Measurements from ENCODE around the gene WFIKKN1.
A peak's percentile ranks its signal among the peaks of the same experiment; 100 is the strongest.

The WFIKKN1 gene

DNA sequence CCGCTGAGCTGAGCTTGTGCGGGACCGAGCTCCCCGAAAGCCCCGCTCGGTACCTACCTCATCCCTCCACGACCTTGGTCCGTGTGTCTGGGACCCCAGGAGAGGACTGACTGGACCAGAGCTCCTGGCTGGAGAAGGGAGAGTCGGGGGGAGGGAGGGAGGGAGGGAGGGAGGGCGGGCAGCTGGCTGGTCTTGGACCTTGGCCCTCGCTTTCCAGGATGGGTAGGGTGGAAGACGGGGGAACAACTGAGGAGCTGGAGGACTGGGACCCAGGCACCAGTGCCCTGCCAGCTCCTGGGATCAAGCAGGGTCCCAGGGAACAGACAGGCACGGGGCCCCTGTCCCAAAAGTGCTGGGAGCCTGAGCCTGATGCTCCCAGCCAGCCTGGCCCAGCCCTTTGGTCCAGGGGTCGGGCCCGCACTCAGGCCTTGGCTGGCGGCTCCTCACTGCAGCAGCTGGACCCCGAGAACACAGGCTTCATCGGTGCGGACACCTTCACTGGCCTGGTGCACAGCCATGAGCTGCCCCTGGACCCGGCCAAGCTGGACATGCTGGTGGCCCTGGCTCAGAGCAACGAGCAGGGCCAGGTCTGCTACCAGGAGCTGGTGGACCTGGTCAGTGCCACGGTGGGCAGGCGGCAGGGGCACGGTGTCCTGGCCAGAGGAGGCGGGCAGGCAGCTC, 45.2 kb downstream of the WFIKKN1 start:
- DNase-seq = no peak

DNA sequence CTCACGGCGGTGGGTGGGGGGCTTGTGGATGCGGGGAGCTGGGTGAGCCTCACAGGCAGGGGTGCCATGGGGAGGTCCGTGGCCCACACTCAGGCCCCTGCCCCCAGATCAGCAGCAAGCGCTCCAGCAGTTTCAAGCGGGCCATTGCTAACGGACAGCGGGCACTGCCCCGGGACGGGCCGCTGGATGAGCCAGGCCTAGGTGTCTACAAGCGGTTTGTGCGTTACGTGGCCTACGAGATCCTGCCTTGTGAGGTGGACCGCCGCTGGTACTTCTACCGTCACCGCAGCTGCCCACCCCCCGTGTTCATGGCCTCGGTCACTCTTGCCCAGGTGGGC, 45.7 kb downstream of the WFIKKN1 start:
- DNase-seq = no peak

DNA sequence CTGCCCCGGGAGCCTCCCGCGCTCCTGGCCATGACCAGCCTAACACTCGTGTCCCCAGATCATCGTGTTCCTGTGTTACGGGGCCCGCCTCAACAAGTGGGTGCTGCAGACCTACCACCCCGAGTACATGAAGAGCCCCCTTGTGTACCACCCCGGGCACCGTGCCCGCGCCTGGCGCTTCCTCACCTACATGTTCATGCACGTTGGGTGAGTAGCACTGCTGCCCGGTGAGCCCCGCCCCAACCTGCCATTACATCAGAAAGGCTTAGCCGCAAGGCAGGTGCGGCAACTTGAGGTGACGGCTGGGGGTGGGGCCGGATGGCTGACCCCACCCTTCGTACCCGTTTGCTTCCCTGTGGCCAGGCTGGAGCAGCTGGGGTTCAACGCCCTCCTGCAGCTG, 46.1 kb downstream of the WFIKKN1 start:
- peak; percentile 36 for DNase-seq

DNA sequence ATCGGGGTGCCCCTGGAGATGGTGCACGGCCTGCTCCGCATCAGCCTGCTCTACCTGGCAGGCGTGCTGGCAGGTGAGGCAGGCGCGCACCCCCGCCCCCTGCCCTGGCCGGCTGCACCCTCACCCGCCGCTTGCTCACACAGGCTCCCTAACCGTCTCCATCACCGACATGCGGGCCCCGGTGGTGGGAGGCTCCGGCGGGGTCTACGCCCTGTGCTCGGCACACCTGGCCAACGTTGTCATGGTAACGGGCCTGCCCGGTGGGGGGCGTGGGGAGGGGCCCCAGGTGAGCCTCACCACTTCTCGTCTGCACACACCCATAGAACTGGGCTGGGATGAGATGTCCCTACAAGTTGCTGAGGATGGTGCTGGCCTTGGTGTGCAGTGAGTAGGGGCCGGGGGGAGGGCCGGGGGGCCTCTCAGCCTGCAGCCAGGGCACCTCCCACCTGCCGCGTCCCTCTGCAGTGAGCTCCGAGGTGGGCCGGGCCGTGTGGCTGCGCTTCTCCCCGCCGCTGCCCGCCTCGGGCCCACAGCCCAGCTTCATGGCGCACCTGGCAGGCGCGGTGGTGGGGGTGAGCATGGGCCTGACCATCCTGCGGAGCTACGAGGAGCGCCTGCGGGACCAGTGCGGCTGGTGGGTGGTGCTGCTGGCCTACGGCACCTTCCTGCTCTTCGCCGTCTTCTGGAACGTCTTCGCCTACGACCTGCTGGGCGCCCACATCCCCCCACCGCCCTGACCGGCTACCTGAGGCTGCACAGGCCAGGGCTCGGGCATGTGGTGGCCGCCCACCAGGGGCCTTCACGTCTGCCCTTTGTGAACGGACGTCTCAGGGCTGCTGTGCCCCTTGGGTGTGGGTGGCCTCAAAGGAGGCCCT, 46.8 kb downstream of the WFIKKN1 start:
- DNase-seq = no peak

DNA sequence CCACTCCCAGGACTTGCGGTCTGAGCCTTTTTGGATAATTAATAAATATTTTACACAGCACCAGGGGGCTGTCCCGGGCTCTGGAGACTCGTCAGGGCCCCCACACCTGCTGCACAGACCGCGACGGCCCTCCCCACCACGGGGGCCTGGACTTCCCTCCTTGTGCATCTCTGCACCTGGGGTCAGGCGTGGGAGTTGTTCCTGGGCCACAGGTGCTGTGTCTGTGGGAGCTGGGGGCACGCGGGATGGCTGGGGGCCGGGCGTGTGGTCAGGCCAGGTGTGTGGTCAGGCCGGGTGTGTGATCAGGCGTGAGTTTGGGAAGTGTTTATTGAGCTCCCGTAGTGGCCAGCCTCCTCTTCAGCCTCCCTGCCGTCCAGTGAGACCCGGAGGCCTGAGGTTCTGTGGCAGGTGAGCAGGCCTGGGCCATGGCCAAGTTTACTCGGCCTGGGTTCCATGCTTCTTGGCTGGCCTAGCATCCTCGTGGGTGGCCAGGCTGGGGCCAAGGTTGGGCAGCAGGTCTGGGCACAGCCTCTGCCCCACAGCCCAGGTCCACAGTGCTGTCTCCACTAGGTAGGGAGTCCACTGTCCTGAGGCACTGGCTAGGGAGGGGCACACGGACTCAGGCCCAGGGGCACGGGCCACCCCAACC, 47.5 kb downstream of the WFIKKN1 start:
- DNase-seq = no peak

DNA sequence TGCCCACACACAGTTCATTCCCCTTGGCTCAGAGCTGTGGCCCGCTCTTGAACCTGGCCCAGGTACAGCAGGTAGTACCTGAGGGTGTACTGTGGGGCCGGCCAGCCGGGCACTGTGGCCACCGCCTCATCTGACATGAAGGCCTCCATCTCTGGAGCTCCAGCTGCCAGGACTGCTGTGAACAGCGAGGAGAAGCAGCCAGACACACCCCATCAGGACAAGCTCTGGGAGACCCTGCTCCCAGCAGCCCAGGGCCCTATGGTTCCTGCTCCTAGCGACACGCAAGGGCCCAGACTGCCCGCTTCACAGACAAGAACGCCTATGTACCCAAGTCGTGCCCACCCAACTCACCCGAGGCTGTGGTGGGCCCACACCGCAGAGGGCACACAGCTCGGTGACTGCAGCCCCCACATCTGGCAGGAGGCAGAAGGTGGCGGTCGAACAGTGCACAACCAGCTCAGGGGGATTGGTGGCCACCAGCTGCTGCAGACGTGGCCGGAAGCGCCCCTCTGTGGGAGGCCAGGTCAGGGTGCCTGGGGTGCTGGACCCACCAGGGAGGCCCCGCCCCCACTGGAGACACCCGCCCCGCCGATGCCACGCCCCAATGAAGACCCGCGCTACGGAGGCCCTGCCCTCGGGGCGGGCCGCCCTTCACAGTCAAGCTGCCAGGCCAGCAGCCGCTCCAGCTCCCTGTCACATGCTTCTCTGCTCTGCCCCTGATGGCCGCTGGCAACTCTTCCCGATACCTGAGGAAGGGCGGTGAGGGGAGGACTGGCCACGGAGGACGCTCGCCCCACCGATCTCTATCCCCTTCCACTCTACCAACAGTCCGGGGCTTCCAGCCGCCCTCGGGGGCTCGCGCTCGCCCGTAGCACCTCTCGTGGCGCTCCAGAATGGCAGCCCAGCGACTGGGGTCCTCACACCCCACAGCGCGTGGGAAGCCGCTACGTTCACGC, 48.4 kb downstream of the WFIKKN1 start:
- DNase-seq = no peak

DNA sequence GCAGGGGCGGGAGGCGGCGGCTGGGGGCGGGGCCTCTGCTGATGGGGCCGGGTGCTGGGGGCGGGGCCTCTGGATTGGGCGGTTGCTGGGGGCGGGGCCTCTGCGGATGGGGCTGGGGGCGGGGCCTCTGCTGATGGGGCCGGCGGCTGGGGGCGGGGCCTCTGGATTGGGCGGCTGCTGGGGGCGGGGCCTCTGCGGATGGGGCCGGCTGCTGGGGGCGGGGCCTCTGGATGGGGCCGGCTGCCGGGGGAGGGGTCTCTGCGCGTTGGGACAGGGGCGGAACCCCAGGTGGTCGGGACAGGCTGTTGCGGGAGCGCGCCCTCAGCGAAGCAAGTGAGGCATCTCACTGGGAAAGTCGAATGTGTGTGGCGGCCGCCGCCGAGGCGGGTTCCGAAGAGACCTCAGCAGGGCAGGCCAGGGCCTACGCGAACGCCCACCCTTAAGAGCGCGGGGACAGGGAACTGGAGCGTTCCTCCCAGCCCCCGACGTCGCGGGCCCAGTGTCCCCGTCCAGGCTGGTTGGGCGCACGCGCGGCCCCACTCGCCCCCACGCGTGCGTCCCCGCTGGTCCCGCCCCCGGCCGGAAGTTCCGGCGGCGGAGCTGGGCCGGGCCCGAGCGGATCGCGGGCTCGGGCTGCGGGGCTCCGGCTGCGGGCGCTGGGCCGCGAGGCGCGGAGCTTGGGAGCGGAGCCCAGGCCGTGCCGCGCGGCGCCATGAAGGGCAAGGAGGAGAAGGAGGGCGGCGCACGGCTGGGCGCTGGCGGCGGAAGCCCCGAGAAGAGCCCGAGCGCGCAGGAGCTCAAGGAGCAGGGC, 49.2 kb downstream of the WFIKKN1 start, which contains the start of gene STUB1:
STUB1 (plus strand) TSS at position 597 of the 811 bp plus-strand sequence; CDS start at position 713, 116 bp downstream.
- no peak for DNase-seq

DNA sequence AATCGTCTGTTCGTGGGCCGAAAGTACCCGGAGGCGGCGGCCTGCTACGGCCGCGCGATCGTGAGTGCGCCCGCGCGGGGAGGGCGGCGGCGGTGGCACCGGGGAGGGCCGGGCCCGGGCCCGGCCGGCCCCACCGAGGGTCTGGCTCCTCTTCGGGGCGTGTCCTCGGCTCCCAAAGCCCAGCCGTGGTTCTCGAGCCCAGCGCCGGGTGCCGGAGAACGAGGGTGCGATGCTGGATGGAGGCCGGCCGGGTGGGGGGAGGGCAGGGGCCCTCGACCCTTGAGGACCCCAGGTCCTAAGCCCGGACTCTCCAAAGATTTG, 49.8 kb downstream of the WFIKKN1 start:
- DNase-seq = no peak

DNA sequence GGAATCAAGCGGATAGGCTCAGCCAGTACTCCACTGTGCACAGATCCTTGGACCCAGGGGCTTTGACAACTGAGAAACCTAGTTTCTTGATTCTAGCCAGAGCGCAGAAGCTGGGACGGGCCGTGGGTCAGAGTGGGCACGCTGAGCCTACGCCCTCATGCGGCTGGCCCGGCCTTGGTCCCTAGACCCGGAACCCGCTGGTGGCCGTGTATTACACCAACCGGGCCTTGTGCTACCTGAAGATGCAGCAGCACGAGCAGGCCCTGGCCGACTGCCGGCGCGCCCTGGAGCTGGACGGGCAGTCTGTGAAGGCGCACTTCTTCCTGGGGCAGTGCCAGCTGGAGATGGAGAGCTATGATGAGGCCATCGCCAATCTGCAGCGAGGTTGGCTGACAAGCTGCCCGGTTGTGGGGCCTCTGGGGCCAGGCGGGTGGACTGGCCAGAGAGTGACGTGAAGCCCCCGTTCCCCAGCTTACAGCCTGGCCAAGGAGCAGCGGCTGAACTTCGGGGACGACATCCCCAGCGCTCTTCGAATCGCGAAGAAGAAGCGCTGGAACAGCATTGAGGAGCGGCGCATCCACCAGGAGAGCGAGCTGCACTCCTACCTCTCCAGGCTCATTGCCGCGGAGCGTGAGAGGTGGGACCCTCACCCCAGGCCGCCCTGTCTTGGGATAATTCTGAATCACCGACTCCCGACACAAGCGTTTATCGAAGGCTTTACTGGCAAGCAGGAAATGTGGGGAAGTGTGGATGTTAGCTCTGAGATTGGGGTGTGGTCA, 50.4 kb downstream of the WFIKKN1 start:
- no peak for DNase-seq

DNA sequence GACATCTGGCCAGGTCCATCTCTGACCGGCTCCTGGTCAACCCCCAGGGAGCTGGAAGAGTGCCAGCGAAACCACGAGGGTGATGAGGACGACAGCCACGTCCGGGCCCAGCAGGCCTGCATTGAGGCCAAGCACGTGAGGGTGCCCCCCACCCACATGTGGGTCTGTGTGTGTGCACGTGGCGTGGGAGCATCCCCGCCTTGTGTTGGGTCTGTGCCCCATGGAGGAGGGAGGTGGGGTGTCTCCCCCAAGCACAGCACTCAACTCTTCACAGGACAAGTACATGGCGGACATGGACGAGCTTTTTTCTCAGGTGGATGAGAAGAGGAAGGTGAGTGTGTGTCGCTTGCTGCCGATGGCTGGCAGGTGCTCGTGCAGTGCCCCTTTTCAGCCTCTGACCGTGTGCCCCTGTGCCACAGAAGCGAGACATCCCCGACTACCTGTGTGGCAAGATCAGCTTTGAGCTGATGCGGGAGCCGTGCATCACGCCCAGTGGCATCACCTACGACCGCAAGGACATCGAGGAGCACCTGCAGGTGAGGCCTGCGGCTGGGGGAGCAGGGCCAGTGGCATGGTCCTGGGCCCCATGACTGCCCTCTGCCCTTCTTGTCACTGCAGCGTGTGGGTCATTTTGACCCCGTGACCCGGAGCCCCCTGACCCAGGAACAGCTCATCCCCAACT, 51.1 kb downstream of the WFIKKN1 start:
- DNase-seq = no peak

DNA sequence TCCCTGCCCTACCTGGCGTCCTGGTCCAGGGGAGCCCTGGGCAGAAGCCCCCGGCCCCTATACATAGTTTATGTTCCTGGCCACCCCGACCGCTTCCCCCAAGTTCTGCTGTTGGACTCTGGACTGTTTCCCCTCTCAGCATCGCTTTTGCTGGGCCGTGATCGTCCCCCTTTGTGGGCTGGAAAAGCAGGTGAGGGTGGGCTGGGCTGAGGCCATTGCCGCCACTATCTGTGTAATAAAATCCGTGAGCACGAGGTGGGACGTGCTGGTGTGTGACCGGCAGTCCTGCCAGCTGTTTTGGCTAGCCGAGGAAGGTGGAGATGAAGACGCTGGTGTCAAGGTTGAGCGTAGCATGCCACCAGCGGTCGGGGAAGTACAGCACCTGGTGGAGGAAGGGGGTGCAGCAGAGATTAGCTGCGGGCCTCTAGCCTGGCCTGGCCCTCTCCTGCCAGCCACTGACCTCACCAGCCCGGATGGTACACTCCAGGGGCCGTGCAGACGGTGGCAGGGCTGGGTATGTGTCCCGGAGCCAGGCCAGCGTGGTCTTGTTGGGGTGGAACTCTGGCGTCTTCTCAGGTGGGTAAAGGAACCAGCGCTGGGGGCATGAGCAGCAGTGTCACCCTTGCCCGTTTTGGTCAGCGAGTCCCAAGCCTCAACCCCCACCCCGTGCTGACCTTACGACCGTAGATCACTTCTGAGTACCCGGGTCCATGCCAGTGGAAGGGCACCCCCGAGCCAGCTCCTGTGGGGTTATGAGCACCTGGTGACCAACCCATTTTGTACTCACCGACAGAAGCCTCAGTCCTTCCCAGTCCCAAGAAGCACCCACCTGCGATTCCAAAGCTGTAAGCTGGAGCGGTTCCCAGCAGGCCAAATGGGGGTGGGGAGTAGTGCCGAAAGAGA, 52.0 kb downstream of the WFIKKN1 start:
- DNase-seq = no peak

DNA sequence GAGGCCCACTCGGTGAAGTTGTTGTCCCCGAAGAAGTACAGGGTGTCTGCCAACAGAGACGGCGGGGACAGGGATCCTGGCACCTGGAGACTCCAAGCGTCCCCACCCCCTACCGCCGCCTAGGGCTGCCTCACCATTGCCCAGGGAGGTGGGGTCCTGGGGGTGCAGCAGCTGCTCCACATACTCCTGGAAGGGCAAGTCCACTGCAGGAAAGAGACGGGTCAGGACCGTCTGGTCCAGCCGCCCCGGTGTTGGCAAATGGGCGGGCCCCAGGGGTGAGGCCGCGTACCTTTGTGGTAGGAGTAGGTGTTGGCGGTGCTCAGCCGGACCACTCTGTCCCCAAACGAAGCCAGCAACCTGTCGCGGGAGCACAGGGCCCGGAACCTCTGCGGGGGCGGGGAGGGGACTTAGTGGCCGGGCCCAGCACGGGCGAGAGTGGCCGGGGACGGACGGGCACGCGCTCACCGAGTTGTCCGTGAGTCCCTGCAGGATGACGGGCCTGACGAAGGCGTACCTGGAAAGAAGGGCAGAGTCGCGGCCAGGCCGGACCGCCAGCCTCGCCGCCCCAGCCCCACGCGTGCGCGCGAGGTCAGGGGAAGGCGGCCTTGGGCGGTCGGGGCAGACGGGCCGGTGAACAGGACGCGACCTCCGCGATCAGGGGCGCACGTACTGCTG, 52.7 kb downstream of the WFIKKN1 start:
- no peak for DNase-seq

Data from NCI-H1436 treated with DMSO at 0.1 percent for 48 hours (cell line).